Esophagus muscularis mucosa (tissue), 4 donors: Measurements from ENCODE around the gene FBXW12.

Experiments
- EP300 ChIP-seq: sonication (generic); formaldehyde crosslinking; IDR thresholded peaks from one replicate; pipeline ENCODE4 v1.6.1; 2017; ENCODE audit warnings: antibody characterized with exemption
- POLR2A ChIP-seq: fragments of 450-650 bp; IDR thresholded peaks from one replicate; pipeline ENCODE4 v1.6.1; 2017; ENCODE audit warnings: antibody characterized with exemption, moderate library complexity, mild to moderate bottlenecking, low read depth
- POLR2AphosphoS5 ChIP-seq, 2 donors: sonication (generic); formaldehyde crosslinking; IDR thresholded peaks; one replicate each; pipeline ENCODE4 v1.6.1; 2017; ENCODE audit warnings: antibody characterized with exemption in 2 of 2
- TF ChIP-seq, protein P1 (sequence below), 3 experiments: fragments of 200-600 bp in 2 of 3; fragments of 450-650 bp in 1 of 3; sonication (generic) in 2 of 3; IDR thresholded peaks; one replicate each; pipeline ENCODE4 v1.5.1; 2017 to 2019; ENCODE audit warnings: antibody characterized with exemption in 3 of 3, mild to moderate bottlenecking in 2 of 3, moderate library complexity in 1 of 3

DNA sequence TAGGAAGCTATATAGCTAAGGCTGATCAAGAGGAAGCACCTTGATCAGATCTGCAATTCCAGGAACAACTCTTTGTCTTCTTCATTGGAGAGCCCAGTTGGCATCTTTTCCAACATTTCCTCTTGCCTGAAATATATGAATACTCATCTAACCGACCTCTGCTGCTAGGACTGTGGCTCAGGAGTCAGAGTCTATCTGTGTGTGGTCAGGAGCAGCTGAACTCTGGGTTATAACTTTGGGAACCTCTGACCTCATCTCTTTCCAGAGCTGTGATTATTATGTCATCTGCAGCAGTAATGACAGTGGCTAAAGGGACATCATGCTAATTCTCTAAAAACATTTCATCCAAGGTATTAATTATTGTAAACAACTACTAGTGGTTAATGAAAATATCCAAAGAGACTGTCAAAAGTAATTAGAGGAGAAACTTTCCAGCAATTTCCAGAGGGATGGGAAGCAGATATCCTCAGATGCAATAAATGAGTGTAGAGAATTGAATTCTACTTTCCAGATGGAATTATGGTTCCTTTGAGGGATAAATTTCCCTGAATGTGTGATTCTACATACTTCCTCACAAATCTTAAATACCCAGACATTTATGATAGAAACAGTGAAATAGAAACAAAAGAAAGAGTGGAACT, 27.0 kb upstream of the FBXW12 start:
- no peak for TF ChIP-seq POLR2AphosphoS5 (IDR thresholded peaks at IDR 0.05)
- TF ChIP-seq, protein P1, sequence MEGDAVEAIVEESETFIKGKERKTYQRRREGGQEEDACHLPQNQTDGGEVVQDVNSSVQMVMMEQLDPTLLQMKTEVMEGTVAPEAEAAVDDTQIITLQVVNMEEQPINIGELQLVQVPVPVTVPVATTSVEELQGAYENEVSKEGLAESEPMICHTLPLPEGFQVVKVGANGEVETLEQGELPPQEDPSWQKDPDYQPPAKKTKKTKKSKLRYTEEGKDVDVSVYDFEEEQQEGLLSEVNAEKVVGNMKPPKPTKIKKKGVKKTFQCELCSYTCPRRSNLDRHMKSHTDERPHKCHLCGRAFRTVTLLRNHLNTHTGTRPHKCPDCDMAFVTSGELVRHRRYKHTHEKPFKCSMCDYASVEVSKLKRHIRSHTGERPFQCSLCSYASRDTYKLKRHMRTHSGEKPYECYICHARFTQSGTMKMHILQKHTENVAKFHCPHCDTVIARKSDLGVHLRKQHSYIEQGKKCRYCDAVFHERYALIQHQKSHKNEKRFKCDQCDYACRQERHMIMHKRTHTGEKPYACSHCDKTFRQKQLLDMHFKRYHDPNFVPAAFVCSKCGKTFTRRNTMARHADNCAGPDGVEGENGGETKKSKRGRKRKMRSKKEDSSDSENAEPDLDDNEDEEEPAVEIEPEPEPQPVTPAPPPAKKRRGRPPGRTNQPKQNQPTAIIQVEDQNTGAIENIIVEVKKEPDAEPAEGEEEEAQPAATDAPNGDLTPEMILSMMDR (IDR thresholded peaks at IDR 0.05): no peak
- TF ChIP-seq POLR2A: no peak
- TF ChIP-seq EP300: no peak
